Breast epithelium (tissue), 3 donors: Measurements from ENCODE around the gene ZCCHC9.

Source experiments
- CTCF ChIP-seq, 3 donors: fragments of 450-650 bp; IDR thresholded peaks; one replicate each; pipeline ENCODE4 v1.5.1; 2016 to 2017; ENCODE audit warnings: antibody characterized with exemption in 3 of 3, mild to moderate bottlenecking in 3 of 3, moderate library complexity in 3 of 3
- POLR2A ChIP-seq: fragments of 450-650 bp; IDR thresholded peaks from one replicate; pipeline ENCODE4 v1.6.1; 2016; ENCODE audit warnings: antibody characterized with exemption, mild to moderate bottlenecking, moderate library complexity
- POLR2AphosphoS5 ChIP-seq, 3 donors: sonication (generic); formaldehyde crosslinking; IDR thresholded peaks; one replicate each; pipeline ENCODE4 v1.6.1; 2017; ENCODE audit warnings: antibody characterized with exemption in 3 of 3

GRCh38 chr5:81302596-81302995 lies 1.2 kb downstream of the ZCCHC9 start:
- no peak for TF ChIP-seq CTCF (IDR thresholded peaks at IDR 0.05)
- TF ChIP-seq POLR2A: no peak
- no peak for TF ChIP-seq POLR2AphosphoS5 (IDR thresholded peaks at IDR 0.05)
